ENCODE results near the gene NR1I2.

NR1I2 gene

DNA sequence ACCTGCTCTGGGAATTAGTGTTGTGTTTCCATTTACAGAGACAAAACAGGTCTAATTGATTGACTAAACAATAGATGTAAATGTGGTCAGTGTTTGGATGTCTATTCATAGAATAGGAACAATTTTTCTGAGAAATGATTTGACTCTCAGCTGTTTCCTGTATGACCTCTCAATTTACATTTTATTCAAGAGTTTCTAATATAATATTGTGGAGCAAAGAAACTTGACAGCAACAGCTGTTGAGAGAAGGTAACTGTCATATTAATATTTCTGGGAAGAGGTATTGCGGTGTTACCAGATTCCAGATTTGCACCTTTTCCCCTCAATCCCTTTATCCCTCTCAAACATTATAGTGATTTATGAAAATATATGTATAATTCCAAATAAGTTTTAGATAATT is 3.7 kb upstream of the NR1I2 start:
- no peak for TF ChIP-seq TCF12 (IDR thresholded peaks at IDR 0.05; ENCODE audit: low read depth)
- TF ChIP-seq FOXM1 (IDR thresholded peaks at IDR 0.05; ENCODE audit: borderline replicate concordance, low read depth): no peak
- TF ChIP-seq ZBTB7A (IDR thresholded peaks at IDR 0.05; ENCODE audit: low read depth): no peak
- TF ChIP-seq TEAD4 (IDR thresholded peaks at IDR 0.05): no peak
- no peak for TF ChIP-seq CEBPB (IDR thresholded peaks at IDR 0.05)
- TF ChIP-seq CREB1 (IDR thresholded peaks at IDR 0.05; ENCODE audit: low read depth): no peak
- no peak for TF ChIP-seq RAD21 (IDR thresholded peaks at IDR 0.05; ENCODE audit: low read depth)
- TF ChIP-seq TAF1 (IDR thresholded peaks at IDR 0.05; ENCODE audit: low read depth): no peak
- no peak for TF ChIP-seq YY1 (IDR thresholded peaks at IDR 0.05; ENCODE audit: low read depth)
- TF ChIP-seq, protein P1, sequence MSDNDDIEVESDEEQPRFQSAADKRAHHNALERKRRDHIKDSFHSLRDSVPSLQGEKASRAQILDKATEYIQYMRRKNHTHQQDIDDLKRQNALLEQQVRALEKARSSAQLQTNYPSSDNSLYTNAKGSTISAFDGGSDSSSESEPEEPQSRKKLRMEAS (IDR thresholded peaks at IDR 0.05): no peak
- TF ChIP-seq, protein P2, sequence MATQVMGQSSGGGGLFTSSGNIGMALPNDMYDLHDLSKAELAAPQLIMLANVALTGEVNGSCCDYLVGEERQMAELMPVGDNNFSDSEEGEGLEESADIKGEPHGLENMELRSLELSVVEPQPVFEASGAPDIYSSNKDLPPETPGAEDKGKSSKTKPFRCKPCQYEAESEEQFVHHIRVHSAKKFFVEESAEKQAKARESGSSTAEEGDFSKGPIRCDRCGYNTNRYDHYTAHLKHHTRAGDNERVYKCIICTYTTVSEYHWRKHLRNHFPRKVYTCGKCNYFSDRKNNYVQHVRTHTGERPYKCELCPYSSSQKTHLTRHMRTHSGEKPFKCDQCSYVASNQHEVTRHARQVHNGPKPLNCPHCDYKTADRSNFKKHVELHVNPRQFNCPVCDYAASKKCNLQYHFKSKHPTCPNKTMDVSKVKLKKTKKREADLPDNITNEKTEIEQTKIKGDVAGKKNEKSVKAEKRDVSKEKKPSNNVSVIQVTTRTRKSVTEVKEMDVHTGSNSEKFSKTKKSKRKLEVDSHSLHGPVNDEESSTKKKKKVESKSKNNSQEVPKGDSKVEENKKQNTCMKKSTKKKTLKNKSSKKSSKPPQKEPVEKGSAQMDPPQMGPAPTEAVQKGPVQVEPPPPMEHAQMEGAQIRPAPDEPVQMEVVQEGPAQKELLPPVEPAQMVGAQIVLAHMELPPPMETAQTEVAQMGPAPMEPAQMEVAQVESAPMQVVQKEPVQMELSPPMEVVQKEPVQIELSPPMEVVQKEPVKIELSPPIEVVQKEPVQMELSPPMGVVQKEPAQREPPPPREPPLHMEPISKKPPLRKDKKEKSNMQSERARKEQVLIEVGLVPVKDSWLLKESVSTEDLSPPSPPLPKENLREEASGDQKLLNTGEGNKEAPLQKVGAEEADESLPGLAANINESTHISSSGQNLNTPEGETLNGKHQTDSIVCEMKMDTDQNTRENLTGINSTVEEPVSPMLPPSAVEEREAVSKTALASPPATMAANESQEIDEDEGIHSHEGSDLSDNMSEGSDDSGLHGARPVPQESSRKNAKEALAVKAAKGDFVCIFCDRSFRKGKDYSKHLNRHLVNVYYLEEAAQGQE (IDR thresholded peaks at IDR 0.05; ENCODE audit: low read depth): no peak
- no peak for TF ChIP-seq EP300 (IDR thresholded peaks at IDR 0.05; ENCODE audit: borderline replicate concordance)
- no peak for TF ChIP-seq EGR1 (IDR thresholded peaks at IDR 0.05)
- TF ChIP-seq NFIC (IDR thresholded peaks at IDR 0.05): no peak
- TF ChIP-seq, protein P3, sequence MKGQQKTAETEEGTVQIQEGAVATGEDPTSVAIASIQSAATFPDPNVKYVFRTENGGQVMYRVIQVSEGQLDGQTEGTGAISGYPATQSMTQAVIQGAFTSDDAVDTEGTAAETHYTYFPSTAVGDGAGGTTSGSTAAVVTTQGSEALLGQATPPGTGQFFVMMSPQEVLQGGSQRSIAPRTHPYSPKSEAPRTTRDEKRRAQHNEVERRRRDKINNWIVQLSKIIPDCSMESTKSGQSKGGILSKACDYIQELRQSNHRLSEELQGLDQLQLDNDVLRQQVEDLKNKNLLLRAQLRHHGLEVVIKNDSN (IDR thresholded peaks at IDR 0.05): no peak

DNA sequence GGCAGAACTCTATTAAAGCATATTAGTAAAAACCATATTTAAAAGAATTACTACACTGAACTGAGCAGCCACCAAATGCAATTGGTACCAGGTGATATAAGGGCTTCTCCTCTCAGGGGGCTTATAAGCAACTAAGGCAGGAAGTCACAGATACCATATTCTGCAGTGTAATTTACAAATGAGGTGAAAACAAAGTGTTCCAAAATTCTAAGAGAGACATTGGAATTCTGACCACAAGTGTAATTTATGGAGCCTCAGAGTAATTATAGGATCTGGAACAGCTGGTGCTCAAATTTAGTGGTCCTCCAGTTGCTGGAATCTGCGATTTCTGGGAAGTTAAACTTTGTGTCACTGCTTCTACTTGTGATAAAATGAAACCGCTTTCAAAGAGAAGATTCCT is 3.1 kb upstream of the NR1I2 start:
- no peak for TF ChIP-seq EP300 (IDR thresholded peaks at IDR 0.05; ENCODE audit: borderline replicate concordance)
- TF ChIP-seq RAD21 (IDR thresholded peaks at IDR 0.05; ENCODE audit: low read depth): no peak
- TF ChIP-seq NFIC (IDR thresholded peaks at IDR 0.05): no peak
- TF ChIP-seq TCF12 (IDR thresholded peaks at IDR 0.05; ENCODE audit: low read depth): no peak
- no peak for TF ChIP-seq YY1 (IDR thresholded peaks at IDR 0.05; ENCODE audit: low read depth)
- no peak for TF ChIP-seq TAF1 (IDR thresholded peaks at IDR 0.05; ENCODE audit: low read depth)
- no peak for TF ChIP-seq TEAD4 (IDR thresholded peaks at IDR 0.05)
- no peak for TF ChIP-seq ZBTB7A (IDR thresholded peaks at IDR 0.05; ENCODE audit: low read depth)
- no peak for TF ChIP-seq CEBPB (IDR thresholded peaks at IDR 0.05)
- TF ChIP-seq, protein P1 (IDR thresholded peaks at IDR 0.05): no peak
- TF ChIP-seq, protein P2 (IDR thresholded peaks at IDR 0.05; ENCODE audit: low read depth): no peak
- no peak for TF ChIP-seq FOXM1 (IDR thresholded peaks at IDR 0.05; ENCODE audit: borderline replicate concordance, low read depth)
- TF ChIP-seq EGR1 (IDR thresholded peaks at IDR 0.05): no peak

DNA sequence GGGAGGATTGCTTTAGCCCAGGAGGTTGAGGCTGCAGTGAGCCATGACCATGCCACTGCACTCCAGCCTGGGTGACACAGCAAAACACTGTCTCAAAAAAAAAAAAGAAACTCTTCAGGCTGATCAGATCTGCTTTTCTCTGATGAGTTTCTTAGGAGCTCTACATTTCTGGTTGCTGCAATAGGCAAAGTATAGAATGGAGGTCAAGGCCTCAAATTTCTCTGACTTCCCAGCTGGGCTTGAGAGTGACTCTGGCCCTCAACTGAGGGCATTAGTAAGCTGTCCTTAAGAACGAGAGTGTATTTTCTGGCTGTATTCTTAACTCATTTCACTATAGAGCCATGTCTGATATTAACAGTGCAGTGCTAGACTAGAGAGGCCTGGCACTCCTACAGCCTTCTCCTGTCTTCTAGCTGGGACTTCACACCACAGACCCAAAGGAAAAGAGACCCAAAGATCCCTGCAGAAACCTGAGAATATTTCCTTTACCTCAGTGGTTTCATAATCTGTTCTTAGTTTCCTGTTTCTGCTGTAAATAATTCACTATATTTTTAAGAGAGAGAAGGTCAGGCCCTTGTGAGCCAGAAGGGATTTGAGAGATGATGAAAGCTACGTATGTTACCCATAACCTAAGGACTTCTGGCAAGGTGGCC is 2.0 kb upstream of the NR1I2 start:
- TF ChIP-seq YY1 (IDR thresholded peaks at IDR 0.05; ENCODE audit: low read depth) (no peak), FOXM1 (IDR thresholded peaks at IDR 0.05; ENCODE audit: borderline replicate concordance, low read depth) (no peak), EP300 (IDR thresholded peaks at IDR 0.05; ENCODE audit: borderline replicate concordance) (no peak)

DNA sequence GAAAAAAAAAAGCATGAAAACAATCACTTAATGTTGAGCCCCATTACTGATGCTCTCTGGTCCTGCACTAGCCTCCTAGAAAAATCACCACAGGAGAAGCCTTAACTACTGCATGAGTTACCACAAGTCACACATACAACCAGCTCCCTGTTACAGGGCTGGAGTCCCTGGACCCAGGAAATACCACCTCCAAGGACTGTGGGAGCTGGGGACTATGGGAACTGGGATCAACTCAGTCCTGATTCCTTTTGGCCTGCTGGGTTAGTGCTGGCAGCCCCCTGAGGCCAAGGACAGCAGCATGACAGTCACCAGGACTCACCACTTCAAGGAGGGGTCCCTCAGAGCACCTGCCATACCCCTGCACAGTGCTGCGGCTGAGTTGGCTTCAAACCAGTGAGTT is 559 bp downstream of the NR1I2 start:
- TF ChIP-seq TAF1 (IDR thresholded peaks at IDR 0.05; ENCODE audit: low read depth) (no peak), RAD21 (IDR thresholded peaks at IDR 0.05; ENCODE audit: low read depth) (no peak), EGR1 (IDR thresholded peaks at IDR 0.05) (no peak), CEBPB (IDR thresholded peaks at IDR 0.05) (no peak), CREB1 (IDR thresholded peaks at IDR 0.05; ENCODE audit: low read depth) (no peak), NFIC (IDR thresholded peaks at IDR 0.05) (no peak), TEAD4 (IDR thresholded peaks at IDR 0.05) (no peak), EP300 (IDR thresholded peaks at IDR 0.05; ENCODE audit: borderline replicate concordance) (no peak)
- TF ChIP-seq, protein P3 (IDR thresholded peaks at IDR 0.05): no peak
- TF ChIP-seq, protein P1 (IDR thresholded peaks at IDR 0.05): no peak
- TF ChIP-seq, protein P2 (IDR thresholded peaks at IDR 0.05; ENCODE audit: low read depth): no peak

Data from Ishikawa (cell line).